Aorta (tissue), 5 donors: ENCODE data around the gene MYO9B. TPM values are rescaled to one million over a fixed set of nuclear protein-coding genes. Genes with fewer than 3 reads are reported as not detected.
"Not testable (repeated sequence)": the region's sequence is repeated elsewhere in the genome, so short reads cannot be mapped to it uniquely, and the experiment has no call there.

Experiments used
- ATAC-seq: fragments of 200-7000 bp; cut with Tn5 transposase; one replicate; pipeline ENCODE4 v1.9.1; 2022; ENCODE audit warnings: moderate library complexity; ENCODE audit not compliant: low FRiP score
- DNase-seq, 2 donors: peaks; one replicate each; pipeline ENCODE4 v3.0.0-alpha.2; 2020
- H3K27ac ChIP-seq, 2 donors: one replicate each; pipeline ENCODE4 v1.5.1; 2013; ENCODE audit warnings: low read length in 2 of 2, mild to moderate bottlenecking in 2 of 2, moderate library complexity in 2 of 2, control low read depth in 1 of 2, inconsistent platforms in 1 of 2, low read depth in 1 of 2
- H3K27me3 ChIP-seq, 2 donors: one replicate each; pipeline ENCODE4 v1.6.1; 2013; ENCODE audit warnings: control low read depth in 1 of 2, low read length in 1 of 2, mild to moderate bottlenecking in 1 of 2, moderate library complexity in 1 of 2; ENCODE audit not compliant: insufficient read depth in 2 of 2, control insufficient read depth in 1 of 2
- H3K36me3 ChIP-seq, 2 donors: one replicate each; pipeline ENCODE4 v1.6.1; 2013; ENCODE audit warnings: control low read depth in 1 of 2, low read length in 1 of 2, mild to moderate bottlenecking in 1 of 2; ENCODE audit not compliant: insufficient read depth in 2 of 2, control insufficient read depth in 1 of 2
- H3K4me1 ChIP-seq, 2 donors: one replicate each; pipeline ENCODE4 v1.6.1; 2013; ENCODE audit warnings: low read length in 2 of 2, control low read depth in 1 of 2, mild to moderate bottlenecking in 1 of 2, moderate library complexity in 1 of 2; ENCODE audit not compliant: insufficient read depth in 2 of 2, control insufficient read depth in 1 of 2
- H3K4me3 ChIP-seq, 2 donors: one replicate each; pipeline ENCODE4 v1.5.1; 2013; ENCODE audit warnings: low read length in 2 of 2, control low read depth in 1 of 2, mild to moderate bottlenecking in 1 of 2
- H3K9me3 ChIP-seq: one replicate; pipeline ENCODE4 v1.6.1; 2013; ENCODE audit warnings: mild to moderate bottlenecking, low read length; ENCODE audit not compliant: control insufficient read depth
- WGBS, 2 donors: extraction: QIAGEN DNeasy Blood & Tissue Kit; methylation state at CpG; one replicate each; pipeline ENCODE4 v1.1.7; 2013; 5-methylcytosine and 5-hydroxymethylcytosine counted together
- intact Hi-C, 2 donors: fragments of 100-400 bp; cut with DNase I; formaldehyde crosslinking; loops; one replicate each; pipeline versions ENCODE4 v1.14.2 to v1.15.0; 2022
- polyA plus RNA-seq, 2 donors: library from polyadenylated mRNA; stranded (reverse); fragments of 200-250 nt; gene quantifications; one replicate each; pipeline ENCODE4 v1.2.3, GENCODE V29; 2013
- total RNA-seq, 2 donors: library from RNA; stranded (reverse); fragmentation: NEBNext Ultra II Directional; extraction: Animal tissue kit (Norgen Biotek cat#: 25700); gene quantifications; one replicate each; pipeline ENCODE4 v1.2.1, GENCODE V29; 2021
- donor health status: healthy with polysubstance abuse.
- donor health status: Bipolar disorder and iron deficiency.
- donor health status: DM: no; HTN: no; CAD: no.
- donor health status: DM: no; HTN: no; CAD: no.
- donor health status: DM: yes; HTN: yes; CAD: no.

Gene MYO9B
- total and polyA plus RNA-seq, 4 donors: 34.3 to 183 (median 171) TPM

- Histone ChIP-seq H3K4me1 (peaks cover 0 to 3% of the 10 kb centered on the region in 2 donors), H3K9me3 (no peaks in the 10 kb centered on the region), H3K4me3 (no peak overlapping the region), H3K27ac (peak overlapping the region; percentile 94 to 95), H3K36me3 (no peaks in the 10 kb centered on the region), H3K27me3 (no peaks in the 10 kb centered on the region)
- DNase-seq (peak; percentile 98 to 99), ATAC-seq (peak; percentile 95)
- intact Hi-C loops: loop anchor here in 1 of 2 donors (2.0 to 5.0 kb wide), 2 partner anchors 26 to 38 kb away; no protein-coding TSS in a partner anchor
- WGBS, 2 donors: 1 to 4% methylated on average over 30 of the region's 30 CpGs
Measured at GRCh38 chr19:17135001-17135853, 59.6 kb downstream of the MYO9B start.

- H3K27ac ChIP-seq: peak overlapping the region; percentile 87 to 94
- H3K27me3 ChIP-seq: no peaks in the 10 kb centered on the region
- peaks cover 0 to 3% of the 10 kb centered on the region in 2 donors for H3K4me1 ChIP-seq
- H3K4me3 ChIP-seq: no peak overlapping the region
- ATAC-seq (peak; percentile 1), DNase-seq (no peak)
- intact Hi-C loops: loop anchor here in 1 of 2 donors (5.0 kb wide), 1 partner anchor 39 kb away; no protein-coding TSS in a partner anchor
- no peaks in the 10 kb centered on the region for H3K9me3 ChIP-seq
- no peaks in the 10 kb centered on the region for H3K36me3 ChIP-seq
- 20 to 21% methylated on average over 9 of the region's 9 CpGs for WGBS, 2 donors
Measured at GRCh38 chr19:17136021-17136420, 60.4 kb downstream of the MYO9B start.

GRCh38 chr19:17136617-17137016 is 61.0 kb downstream of the MYO9B start:
- intact Hi-C loops: loop anchor here in 1 of 2 donors (5.0 kb wide), 1 partner anchor 39 kb away; no protein-coding TSS in a partner anchor
- 72 to 73% methylated on average over 11 of the region's 11 CpGs for WGBS, 2 donors
- DNase-seq (no peak), ATAC-seq (no peak)
- Histone ChIP-seq H3K4me3 (no peak overlapping the region), H3K27ac (peak overlapping the region; percentile 87 to 94), H3K27me3 (no peaks in the 10 kb centered on the region), H3K9me3 (no peaks in the 10 kb centered on the region), H3K36me3 (no peaks in the 10 kb centered on the region), H3K4me1 (peaks cover 0 to 3% of the 10 kb centered on the region in 2 donors)

GRCh38 chr19:17137417-17137816 is 61.8 kb downstream of the MYO9B start:
- Histone ChIP-seq H3K36me3 (no peaks in the 10 kb centered on the region), H3K4me3 (no peak overlapping the region), H3K4me1 (peaks cover 0 to 3% of the 10 kb centered on the region in 2 donors), H3K9me3 (no peaks in the 10 kb centered on the region), H3K27ac (peak overlapping the region in 1 of 2 donors; percentile 56), H3K27me3 (no peaks in the 10 kb centered on the region)
- WGBS, 2 donors: 78 to 80% methylated on average over 10 of the region's 10 CpGs
- ATAC-seq (no peak), DNase-seq (no peak)
- intact Hi-C loops: loop anchor here in 1 of 2 donors (5.0 kb wide), 1 partner anchor 40 kb away; no protein-coding TSS in a partner anchor

- DNase-seq: peak in 1 of 2 donors; percentile 73
- H3K9me3 ChIP-seq, H3K4me1 ChIP-seq, H3K27ac ChIP-seq, H3K4me3 ChIP-seq, H3K36me3 ChIP-seq, ATAC-seq, H3K27me3 ChIP-seq: not testable (repeated sequence)
- intact Hi-C loops: loop anchor here in 1 of 2 donors (5.0 kb wide), 1 partner anchor 41 kb away; no protein-coding TSS in a partner anchor
- WGBS, 2 donors: 90 to 93% methylated on average over 10 of the region's 10 CpGs
Measured at GRCh38 chr19:17138052-17138846, 62.7 kb downstream of the MYO9B start.

GRCh38 chr19:17138937-17139598 is 63.5 kb downstream of the MYO9B start:
- Histone ChIP-seq H3K36me3 (no peaks in the 10 kb centered on the region), H3K4me1 (peaks cover 0 to 5% of the 10 kb centered on the region in 2 donors), H3K4me3 (no peak overlapping the region), H3K27me3 (no peaks in the 10 kb centered on the region), H3K27ac (peak overlapping the region in 1 of 2 donors; percentile 83), H3K9me3 (no peaks in the 10 kb centered on the region)
- ATAC-seq (no peak), DNase-seq (no peak)
- WGBS, 2 donors: 36 to 48% methylated on average over 10 of the region's 10 CpGs
- intact Hi-C loops: loop anchor here in 1 of 2 donors (5.0 kb wide), 1 partner anchor 42 kb away; no protein-coding TSS in a partner anchor

GRCh38 chr19:17144771-17145170 is 69.2 kb downstream of the MYO9B start:
- intact Hi-C loops: loop anchor here (2.0 to 5.0 kb wide), 3 partner anchors 37 to 70 kb away; partner anchors contain the start of genes HAUS8 (in 2 of the 2) and MYO9B (in 2 of the 2)
- not testable (repeated sequence) for H3K4me3 ChIP-seq, H3K9me3 ChIP-seq, H3K27me3 ChIP-seq, H3K36me3 ChIP-seq, H3K4me1 ChIP-seq
- WGBS, 2 donors: 4 to 9% methylated on average over 13 of the region's 13 CpGs
- ATAC-seq (peak; percentile 79), DNase-seq (peak; percentile 89 to 91)
- H3K27ac ChIP-seq: peak overlapping the region; percentile 49 to 92
